ENCODE results near the gene ABHD6.

GRCh38 chr3:58207954-58208353, 29.6 kb upstream of the ABHD6 start:
- TF ChIP-seq EZH2phosphoT487 (IDR thresholded peaks at IDR 0.05; ENCODE audit: borderline replicate concordance, low read length) = no peak
- TF ChIP-seq, protein P1, sequence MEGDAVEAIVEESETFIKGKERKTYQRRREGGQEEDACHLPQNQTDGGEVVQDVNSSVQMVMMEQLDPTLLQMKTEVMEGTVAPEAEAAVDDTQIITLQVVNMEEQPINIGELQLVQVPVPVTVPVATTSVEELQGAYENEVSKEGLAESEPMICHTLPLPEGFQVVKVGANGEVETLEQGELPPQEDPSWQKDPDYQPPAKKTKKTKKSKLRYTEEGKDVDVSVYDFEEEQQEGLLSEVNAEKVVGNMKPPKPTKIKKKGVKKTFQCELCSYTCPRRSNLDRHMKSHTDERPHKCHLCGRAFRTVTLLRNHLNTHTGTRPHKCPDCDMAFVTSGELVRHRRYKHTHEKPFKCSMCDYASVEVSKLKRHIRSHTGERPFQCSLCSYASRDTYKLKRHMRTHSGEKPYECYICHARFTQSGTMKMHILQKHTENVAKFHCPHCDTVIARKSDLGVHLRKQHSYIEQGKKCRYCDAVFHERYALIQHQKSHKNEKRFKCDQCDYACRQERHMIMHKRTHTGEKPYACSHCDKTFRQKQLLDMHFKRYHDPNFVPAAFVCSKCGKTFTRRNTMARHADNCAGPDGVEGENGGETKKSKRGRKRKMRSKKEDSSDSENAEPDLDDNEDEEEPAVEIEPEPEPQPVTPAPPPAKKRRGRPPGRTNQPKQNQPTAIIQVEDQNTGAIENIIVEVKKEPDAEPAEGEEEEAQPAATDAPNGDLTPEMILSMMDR (IDR thresholded peaks at IDR 0.05; ENCODE audit: low read depth, low read length, poor library complexity, severe bottlenecking) = no peak

Data from DOHH2 (cell line).